ENCODE measurements around the gene GPRC5C. TPM values are rescaled to one million over a fixed set of nuclear protein-coding genes. Genes with fewer than 3 reads are reported as not detected.

GPRC5C gene
- total and polyA plus RNA-seq, 3 experiments from 2014 or later: 0.27 TPM; not detected in 2

DNA sequence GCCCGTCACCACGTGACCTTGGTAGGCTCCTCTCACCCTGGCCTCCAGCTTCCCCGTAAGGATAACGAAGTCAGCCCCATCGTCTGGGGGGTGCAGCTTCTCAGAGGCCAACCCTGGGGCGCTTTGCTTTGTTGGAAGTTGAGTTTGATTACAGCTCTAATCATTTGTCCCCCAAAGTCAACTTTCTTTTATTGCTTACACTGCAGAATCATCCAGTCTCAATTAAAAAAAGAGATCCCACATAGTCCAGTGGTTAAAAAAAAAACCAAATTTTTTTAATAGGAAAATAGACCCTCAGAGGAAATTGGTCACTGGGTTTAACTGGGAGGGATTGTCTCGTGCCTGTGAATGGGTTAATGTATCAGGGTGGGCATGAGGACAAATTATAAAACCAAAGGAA is 7.8 kb upstream of the GPRC5C start:
- Mint-ChIP-seq H3K9me3 (no peaks in the 10 kb centered on the region), H3K36me3 (no peaks in the 10 kb centered on the region), H3K27me3 (peaks cover 11 to 39% of the 10 kb centered on the region in 2 donors), H3K4me1 (no peaks in the 10 kb centered on the region), H3K4me3 (no peak overlapping the region), H3K27ac (no peak overlapping the region)
- Histone ChIP-seq H3K27ac (ENCODE audit: low read depth, low read length) (no peak overlapping the region), H3K36me3 (ENCODE audit: insufficient read depth, low read length) (no peaks in the 10 kb centered on the region), H3K4me3 (ENCODE audit: low read length) (no peak overlapping the region), H3K9me3 (ENCODE audit: low read length) (no peaks in the 10 kb centered on the region), H3K27me3 (ENCODE audit: insufficient read depth, low read length, poor library complexity, severe bottlenecking) (no peaks in the 10 kb centered on the region), H3K4me1 (ENCODE audit: insufficient read depth, low read length) (no peaks in the 10 kb centered on the region)
- no peak for DNase-seq
- CTCF ChIA-PET: no interaction called here
- POLR2A ChIA-PET: no interaction called here

DNA sequence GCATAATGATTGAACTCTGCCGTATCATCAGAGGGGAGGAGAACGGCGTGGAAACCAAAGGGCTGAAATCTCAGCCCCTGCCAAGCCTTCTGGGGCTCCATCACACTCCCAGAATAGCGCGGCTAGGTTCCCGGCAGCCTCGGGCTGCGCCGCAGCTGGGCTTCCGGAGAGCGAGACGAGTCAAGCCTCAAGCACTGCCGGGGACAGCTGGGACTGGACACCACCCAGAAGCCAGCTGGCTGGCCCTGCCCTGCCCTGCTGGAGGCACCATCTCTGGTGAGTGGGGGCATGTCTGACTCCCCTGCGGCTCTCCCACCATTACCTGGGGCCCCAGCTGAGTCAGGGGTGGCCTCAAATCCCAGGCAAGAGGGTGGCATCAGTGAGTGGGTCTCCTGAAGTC is 7.2 kb upstream of the GPRC5C start:
- ChIA-PET CTCF (no interaction called here), POLR2A (no interaction called here)
- Histone ChIP-seq H3K4me1 (ENCODE audit: insufficient read depth, low read length) (no peaks in the 10 kb centered on the region), H3K36me3 (ENCODE audit: insufficient read depth, low read length) (no peaks in the 10 kb centered on the region), H3K9me3 (ENCODE audit: low read length) (no peaks in the 10 kb centered on the region), H3K4me3 (ENCODE audit: low read length) (no peak overlapping the region), H3K27me3 (ENCODE audit: insufficient read depth, low read length, poor library complexity, severe bottlenecking) (no peaks in the 10 kb centered on the region), H3K27ac (ENCODE audit: low read depth, low read length) (no peak overlapping the region)
- no peaks in the 10 kb centered on the region for H3K4me1 Mint-ChIP-seq
- no peaks in the 10 kb centered on the region for H3K36me3 Mint-ChIP-seq
- H3K27me3 Mint-ChIP-seq: peaks cover 12 to 43% of the 10 kb centered on the region in 2 donors
- DNase-seq: no peak
- no peak overlapping the region for H3K27ac Mint-ChIP-seq
- H3K9me3 Mint-ChIP-seq: no peaks in the 10 kb centered on the region
- no peak overlapping the region for H3K4me3 Mint-ChIP-seq

DNA sequence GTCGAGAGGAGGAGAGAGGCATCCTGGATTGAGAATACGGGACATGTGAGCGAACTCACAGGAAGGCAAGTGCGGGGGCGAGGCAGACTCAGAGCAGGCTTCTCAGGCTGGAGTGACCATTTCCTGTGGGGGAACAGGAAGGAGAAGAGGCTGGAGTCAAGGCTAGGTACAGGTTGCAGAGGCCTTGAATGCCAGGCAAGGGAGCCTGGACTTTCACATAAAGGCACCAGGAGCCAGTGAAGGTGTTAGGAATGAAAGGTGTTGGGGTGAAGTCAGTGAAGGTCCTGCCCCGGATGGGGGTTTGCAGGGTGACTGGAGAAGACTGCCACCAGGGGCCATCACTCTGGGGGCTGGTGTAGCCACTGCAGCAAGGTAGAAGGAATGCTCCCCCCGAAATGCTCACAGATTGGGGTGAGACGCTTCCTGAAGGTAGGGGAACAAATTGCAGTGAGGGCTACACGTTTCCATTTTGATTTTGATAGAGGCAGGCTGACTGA is 5.3 kb upstream of the GPRC5C start:
- ChIA-PET POLR2A (no interaction called here), CTCF (no interaction called here)
- Histone ChIP-seq H3K4me3 (ENCODE audit: low read length) (no peak overlapping the region), H3K36me3 (ENCODE audit: insufficient read depth, low read length) (no peaks in the 10 kb centered on the region), H3K4me1 (ENCODE audit: insufficient read depth, low read length) (no peaks in the 10 kb centered on the region), H3K27me3 (ENCODE audit: insufficient read depth, low read length, poor library complexity, severe bottlenecking) (peaks cover 5% of the 10 kb centered on the region), H3K27ac (ENCODE audit: low read depth, low read length) (peak overlapping the region; percentile 16), H3K9me3 (ENCODE audit: low read length) (no peaks in the 10 kb centered on the region)
- Mint-ChIP-seq H3K36me3 (no peaks in the 10 kb centered on the region), H3K27ac (no peak overlapping the region), H3K27me3 (peaks cover 20 to 51% of the 10 kb centered on the region in 2 donors), H3K9me3 (no peaks in the 10 kb centered on the region), H3K4me1 (peaks cover 6 to 16% (median 12%) of the 10 kb centered on the region in 3 donors), H3K4me3 (no peak overlapping the region)
- DNase-seq: no peak

DNA sequence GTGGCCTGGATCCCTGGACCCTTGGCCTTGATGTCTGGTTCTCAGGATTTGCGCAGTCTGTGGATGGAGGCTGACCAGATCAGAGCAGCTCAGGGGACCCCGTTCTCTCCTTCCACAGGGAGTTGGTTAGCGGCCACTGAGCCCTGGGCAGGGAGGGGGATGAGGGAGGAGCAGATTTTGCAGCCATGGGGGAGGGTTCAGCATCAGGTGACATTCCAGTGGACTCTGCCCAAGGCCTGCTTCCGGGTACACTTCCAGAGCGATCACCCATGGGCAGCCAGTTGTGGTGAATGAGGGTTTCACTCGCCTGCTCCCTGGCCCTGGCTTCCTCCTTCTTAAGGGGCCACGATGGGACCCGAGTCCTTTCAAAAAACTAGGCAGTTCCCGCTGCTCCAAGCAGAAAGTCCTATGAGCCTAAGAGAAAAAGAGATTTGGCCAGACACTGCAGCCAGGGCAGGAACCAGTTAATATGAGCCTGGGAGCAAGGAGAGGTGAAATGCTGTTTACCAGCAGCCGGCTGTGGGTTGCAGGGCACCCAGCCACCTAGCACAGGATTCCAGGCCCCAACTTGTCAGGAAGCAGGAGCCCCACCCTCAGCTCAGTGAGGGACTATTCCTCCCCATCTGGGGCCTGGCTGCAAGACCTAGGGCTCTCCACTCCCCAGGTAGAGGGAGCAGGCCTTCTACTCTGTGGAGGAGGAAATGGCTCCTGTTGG is 4.7 kb upstream of the GPRC5C start:
- Mint-ChIP-seq H3K27me3 (peaks cover 23 to 54% of the 10 kb centered on the region in 2 donors), H3K27ac (no peak overlapping the region), H3K4me3 (no peak overlapping the region), H3K36me3 (no peaks in the 10 kb centered on the region), H3K4me1 (peaks cover 6 to 20% (median 15%) of the 10 kb centered on the region in 3 donors), H3K9me3 (no peaks in the 10 kb centered on the region)
- ChIA-PET CTCF (no interaction called here), POLR2A (no interaction called here)
- no peaks in the 10 kb centered on the region for H3K36me3 ChIP-seq (ENCODE audit: insufficient read depth, low read length)
- H3K9me3 ChIP-seq (ENCODE audit: low read length): no peaks in the 10 kb centered on the region
- H3K4me3 ChIP-seq (ENCODE audit: low read length): no peak overlapping the region
- peak overlapping the region; percentile 16 for H3K27ac ChIP-seq (ENCODE audit: low read depth, low read length)
- DNase-seq: no peak
- peaks cover 5% of the 10 kb centered on the region for H3K27me3 ChIP-seq (ENCODE audit: insufficient read depth, low read length, poor library complexity, severe bottlenecking)
- H3K4me1 ChIP-seq (ENCODE audit: insufficient read depth, low read length): no peaks in the 10 kb centered on the region

DNA sequence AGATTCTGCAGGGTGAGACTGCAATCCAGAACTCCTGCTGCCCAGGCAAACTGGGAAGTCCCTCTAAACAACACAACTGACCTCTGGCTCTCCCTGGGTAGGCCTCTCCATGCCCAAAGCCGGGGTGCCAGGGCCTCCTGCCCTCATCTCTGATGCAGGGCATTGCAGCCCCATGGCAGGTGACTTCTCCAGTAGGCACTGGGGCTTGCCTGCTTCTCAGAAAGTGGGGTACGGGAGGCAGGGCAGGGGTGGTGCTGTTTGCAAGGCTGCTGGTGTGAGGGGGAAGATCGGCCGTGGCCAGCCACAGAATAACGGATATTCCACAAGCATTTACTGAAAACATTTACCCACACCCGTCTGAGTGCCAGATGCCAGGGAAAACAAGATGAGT is 4.1 kb upstream of the GPRC5C start:
- CTCF ChIA-PET: interaction anchor here (1.2 kb wide), 1 partner anchor 59 kb away, joined by 3 read pairs; no protein-coding TSS in a partner anchor
- no peak overlapping the region for H3K4me3 Mint-ChIP-seq
- H3K27me3 Mint-ChIP-seq: peaks cover 19 to 50% of the 10 kb centered on the region in 2 donors
- H3K36me3 Mint-ChIP-seq: no peaks in the 10 kb centered on the region
- POLR2A ChIA-PET: no interaction called here
- H3K27ac Mint-ChIP-seq: peak overlapping the region in 1 of 8 donors; percentile 61
- peaks cover 6 to 20% (median 15%) of the 10 kb centered on the region in 3 donors for H3K4me1 Mint-ChIP-seq
- H3K9me3 Mint-ChIP-seq: no peaks in the 10 kb centered on the region
- H3K4me3 ChIP-seq (ENCODE audit: low read length): no peak overlapping the region
- no peak overlapping the region for H3K27ac ChIP-seq (ENCODE audit: low read depth, low read length)
- H3K9me3 ChIP-seq (ENCODE audit: low read length): no peaks in the 10 kb centered on the region
- H3K27me3 ChIP-seq (ENCODE audit: insufficient read depth, low read length, poor library complexity, severe bottlenecking): peaks cover 6% of the 10 kb centered on the region
- H3K4me1 ChIP-seq (ENCODE audit: insufficient read depth, low read length): no peaks in the 10 kb centered on the region
- H3K36me3 ChIP-seq (ENCODE audit: insufficient read depth, low read length): no peaks in the 10 kb centered on the region
- DNase-seq: no peak

DNA sequence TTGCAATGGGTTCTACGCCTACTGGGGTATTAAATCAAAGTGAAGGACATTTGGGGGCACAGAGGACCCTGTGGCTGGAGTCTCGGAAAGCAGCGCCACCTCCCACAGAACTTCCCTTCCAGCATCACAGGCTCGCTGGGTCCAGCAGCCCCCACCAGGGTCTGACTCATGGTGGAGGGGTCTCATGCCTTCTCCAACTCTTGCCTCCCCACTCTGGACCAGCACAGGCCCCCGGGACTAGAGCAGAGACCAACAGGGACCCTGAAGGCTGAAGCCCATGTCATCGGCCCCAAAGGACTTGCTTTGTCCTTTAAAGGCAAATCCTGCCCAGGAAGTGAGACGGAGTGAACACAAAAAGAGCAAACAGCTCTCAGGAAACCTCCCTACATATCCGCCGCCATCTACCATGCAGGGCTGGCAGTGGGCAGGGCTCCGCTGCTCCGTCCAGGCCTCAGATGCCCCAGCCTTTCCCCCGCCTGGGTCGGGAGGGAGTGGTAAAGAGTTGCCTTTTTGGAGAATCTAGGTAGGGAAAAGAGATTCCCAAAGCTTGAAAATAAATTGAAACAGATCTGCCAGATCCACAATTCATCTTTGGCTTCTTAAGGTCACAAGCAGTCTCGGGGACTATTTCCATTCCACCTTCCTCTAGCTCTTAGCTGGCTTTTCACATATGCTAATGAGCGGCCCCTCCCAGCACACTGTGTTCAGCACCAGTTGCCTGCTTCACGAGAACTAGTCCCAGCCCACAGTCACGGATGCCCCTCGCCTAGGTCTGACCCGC is 2.1 kb upstream of the GPRC5C start:
- Mint-ChIP-seq H3K9me3 (no peaks in the 10 kb centered on the region), H3K27me3 (peaks cover 29 to 56% of the 10 kb centered on the region in 2 donors), H3K27ac (peak overlapping the region in 1 of 8 donors; percentile 50), H3K4me1 (peaks cover 6 to 20% (median 15%) of the 10 kb centered on the region in 3 donors), H3K36me3 (no peaks in the 10 kb centered on the region), H3K4me3 (peak overlapping the region in 5 of 7 donors; percentile 51 to 79 (median 59))
- no peak for DNase-seq
- Histone ChIP-seq H3K4me1 (ENCODE audit: insufficient read depth, low read length) (no peaks in the 10 kb centered on the region), H3K27ac (ENCODE audit: low read depth, low read length) (peak overlapping the region; percentile 75), H3K27me3 (ENCODE audit: insufficient read depth, low read length, poor library complexity, severe bottlenecking) (peaks cover 13% of the 10 kb centered on the region), H3K9me3 (ENCODE audit: low read length) (no peaks in the 10 kb centered on the region), H3K36me3 (ENCODE audit: insufficient read depth, low read length) (no peaks in the 10 kb centered on the region), H3K4me3 (ENCODE audit: low read length) (no peak overlapping the region)
- ChIA-PET POLR2A (no interaction called here), CTCF (interaction anchor here (0.6 to 1.3 kb wide), 3 partner anchors 27 to 104 kb away, joined by 3 read pairs; no protein-coding TSS in a partner anchor)

DNA sequence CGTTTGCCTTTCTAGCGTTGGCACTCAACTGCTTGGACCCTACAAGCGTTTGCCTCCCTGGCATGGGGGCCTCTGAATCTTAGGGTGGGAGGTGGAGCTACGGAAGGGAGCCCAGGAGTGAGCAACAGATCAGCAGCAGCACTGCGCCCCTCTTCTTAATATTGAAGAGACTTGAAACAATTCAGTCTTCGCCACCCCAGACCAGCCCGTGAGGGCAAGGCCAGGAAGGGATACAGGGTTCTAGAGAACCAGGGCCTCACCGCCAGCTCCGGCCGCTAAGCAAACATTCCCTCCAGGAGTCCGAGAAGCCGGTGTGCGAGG is 1.5 kb upstream of the GPRC5C start:
- ChIA-PET CTCF (interaction anchor here (0.6 to 1.3 kb wide), 4 partner anchors 27 to 104 kb away, joined by 3 read pairs; no protein-coding TSS in a partner anchor), POLR2A (no interaction called here)
- no peak for DNase-seq
- Histone ChIP-seq H3K27ac (ENCODE audit: low read depth, low read length) (peak overlapping the region; percentile 75), H3K27me3 (ENCODE audit: insufficient read depth, low read length, poor library complexity, severe bottlenecking) (peaks cover 13% of the 10 kb centered on the region), H3K9me3 (ENCODE audit: low read length) (no peaks in the 10 kb centered on the region), H3K4me3 (ENCODE audit: low read length) (no peak overlapping the region), H3K4me1 (ENCODE audit: insufficient read depth, low read length) (no peaks in the 10 kb centered on the region), H3K36me3 (ENCODE audit: insufficient read depth, low read length) (no peaks in the 10 kb centered on the region)
- peaks cover 6 to 20% (median 15%) of the 10 kb centered on the region in 3 donors for H3K4me1 Mint-ChIP-seq
- H3K9me3 Mint-ChIP-seq: no peaks in the 10 kb centered on the region
- no peaks in the 10 kb centered on the region for H3K36me3 Mint-ChIP-seq
- H3K27ac Mint-ChIP-seq: no peak overlapping the region
- peaks cover 30 to 59% of the 10 kb centered on the region in 2 donors for H3K27me3 Mint-ChIP-seq
- H3K4me3 Mint-ChIP-seq: peak overlapping the region in 5 of 7 donors; percentile 51 to 79 (median 59)

Measured in CD8-positive, alpha-beta memory T cell (primary cell).